ENCODE measurements around the gene PROSER3. TPM values are rescaled to one million over a fixed set of nuclear protein-coding genes. Genes with fewer than 3 reads are reported as not detected.

Gene PROSER3
- total and polyA plus RNA-seq, 9 of the 15 experiments (the other 6 are each of a cell fraction or from before 2014, with no cell fraction given), result 1.0 to 39.5 (median 5.1) TPM

- TF ChIP-seq MYBL2 (IDR thresholded peaks at IDR 0.05; ENCODE audit: low read depth), result no peak
- TF ChIP-seq MYBL2 (CRISPR knock-in tag; IDR thresholded peaks at IDR 0.05; ENCODE audit: borderline replicate concordance), result no peak
- no peak for TF ChIP-seq BRF1 (IDR thresholded peaks at IDR 0.05; ENCODE audit: borderline replicate concordance, extremely low read depth, insufficient read length)
- no peak for TF ChIP-seq ZNF384 (IDR thresholded peaks at IDR 0.05; ENCODE audit: low read depth, low read length)
- no peak for TF ChIP-seq MGA (IDR thresholded peaks at IDR 0.05)
- no peak for TF ChIP-seq ZNF24 (IDR thresholded peaks at IDR 0.05)
- peak in 1 of 2 experiments; percentile 73; a peak in 1 of 4 replicates for TF ChIP-seq MAZ (CRISPR knock-in tag; conservative IDR thresholded peaks at IDR 0.05 in 1 of 2, IDR thresholded peaks at IDR 0.05 in 1 of 2)
- no peak for TF ChIP-seq STAG1 (CRISPR knock-in tag; IDR thresholded peaks at IDR 0.05; ENCODE audit: borderline replicate concordance)
- no peak for TF ChIP-seq TEAD2 (tag; IDR thresholded peaks at IDR 0.05)
- TF ChIP-seq LCOR (CRISPR knock-in tag; IDR thresholded peaks at IDR 0.05), result no peak
- no peak for TF ChIP-seq TFE3 (CRISPR knock-in tag; IDR thresholded peaks at IDR 0.05)
- peak; percentile 81 for TF ChIP-seq MBD2 (IDR thresholded peaks at IDR 0.05; ENCODE audit: borderline replicate concordance, low read depth)
- TF ChIP-seq SP1 (CRISPR knock-in tag; IDR thresholded peaks at IDR 0.05), result no peak
- TF ChIP-seq U2AF1 (optimal IDR thresholded peaks at IDR 0.05; ENCODE audit: low read depth, low read length), result no peak
These were observed 12.5 kb upstream of the PROSER3 start, which contains the start of the genes PSENEN and U2AF1L4 (continued) for GRCh38 chr19:35745328-35746086.

Measured in K562 (cell line).